Measurements from ENCODE around the gene RPTOR.
A peak's percentile ranks its signal among the peaks of the same experiment; 100 is the strongest.

RPTOR gene

GRCh38 chr17:80830020-80830780 lies 285.6 kb downstream of the RPTOR start:
- DNase-seq (ENCODE audit: low read depth in 3 of 3) = no peak

- DNase-seq (ENCODE audit: low read depth in 3 of 3) = no peak
Observed at GRCh38 chr17:80831491-80831890, 286.9 kb downstream of the RPTOR start.

GRCh38 chr17:80832266-80832676 lies 287.6 kb downstream of the RPTOR start:
- no peak for DNase-seq (ENCODE audit: low read depth in 3 of 3)

- peak; percentile 70 to 85 (median 72) for DNase-seq (ENCODE audit: low read depth in 3 of 3)
Observed at GRCh38 chr17:80832888-80833583, 288.4 kb downstream of the RPTOR start.

GRCh38 chr17:80833952-80834892 lies 289.6 kb downstream of the RPTOR start:
- no peak for DNase-seq (ENCODE audit: low read depth in 3 of 3)

GRCh38 chr17:80834893-80835275 lies 290.2 kb downstream of the RPTOR start:
- no peak for DNase-seq (ENCODE audit: low read depth in 3 of 3)

- DNase-seq (ENCODE audit: low read depth in 3 of 3) = no peak
Observed at GRCh38 chr17:80835816-80836657, 291.4 kb downstream of the RPTOR start.

GRCh38 chr17:80836658-80836965 lies 292.0 kb downstream of the RPTOR start:
- DNase-seq (ENCODE audit: low read depth in 3 of 3) = no peak

- DNase-seq (ENCODE audit: low read depth in 3 of 3) = no peak
Observed at GRCh38 chr17:80836971-80837481, 292.4 kb downstream of the RPTOR start.

GRCh38 chr17:80837711-80838110 lies 293.1 kb downstream of the RPTOR start:
- DNase-seq (ENCODE audit: low read depth in 3 of 3) = no peak

- DNase-seq (ENCODE audit: low read depth in 3 of 3) = no peak
Observed at GRCh38 chr17:80838311-80839025, 293.8 kb downstream of the RPTOR start.

GRCh38 chr17:80839026-80839345 lies 294.3 kb downstream of the RPTOR start:
- no peak for DNase-seq (ENCODE audit: low read depth in 3 of 3)

GRCh38 chr17:80839511-80839941 lies 294.9 kb downstream of the RPTOR start:
- no peak for DNase-seq (ENCODE audit: low read depth in 3 of 3)

- no peak for DNase-seq (ENCODE audit: low read depth in 3 of 3)
Observed at GRCh38 chr17:80839970-80840369, 295.3 kb downstream of the RPTOR start.

- no peak for DNase-seq (ENCODE audit: low read depth in 3 of 3)
Observed at GRCh38 chr17:80842456-80843013, 297.9 kb downstream of the RPTOR start.

- DNase-seq (ENCODE audit: low read depth in 3 of 3) = no peak
Observed at GRCh38 chr17:80843741-80844156, 299.1 kb downstream of the RPTOR start.

- no peak for DNase-seq (ENCODE audit: low read depth in 3 of 3)
Observed at GRCh38 chr17:80844418-80844990, 299.9 kb downstream of the RPTOR start.

GRCh38 chr17:80845069-80845862 lies 300.6 kb downstream of the RPTOR start:
- DNase-seq (ENCODE audit: low read depth in 3 of 3) = no peak
